Measurements from ENCODE around the gene VSTM2B. TPM values are rescaled to one million over a fixed set of nuclear protein-coding genes. Genes with fewer than 3 reads are reported as not detected.

VSTM2B gene
- total RNA-seq, 1 experiment from 2014 or later: not detected

- POLR2A ChIA-PET: no interaction called here
- peaks cover 2% of the 10 kb centered on the region for H3K27me3 Mint-ChIP-seq (ENCODE audit: insufficient read depth, unreplicated experiment)
- no peaks in the 10 kb centered on the region for H3K36me3 ChIP-seq (ENCODE audit: control insufficient read depth, insufficient read depth, low read length)
Observed at GRCh38 chr19:29478578-29479565, 46.9 kb upstream of the VSTM2B start.

GRCh38 chr19:29479941-29480340, 45.9 kb upstream of the VSTM2B start:
- Histone ChIP-seq H3K4me1 (no peaks in the 10 kb centered on the region), H3K27me3 (replicated peaks; ENCODE audit: control insufficient read depth, insufficient read depth, low read length) (no peaks in the 10 kb centered on the region), H3K4me3 (ENCODE audit: low read depth, low read length) (no peak overlapping the region), H3K36me3 (ENCODE audit: control insufficient read depth, insufficient read depth, low read length) (no peaks in the 10 kb centered on the region), H3K9me3 (no peaks in the 10 kb centered on the region)
- CTCF ChIA-PET: no interaction called here
- Mint-ChIP-seq H3K36me3 (ENCODE audit: insufficient read depth, unreplicated experiment) (no peaks in the 10 kb centered on the region), H3K9me3 (ENCODE audit: unreplicated experiment) (peaks cover 25% of the 10 kb centered on the region), H3K4me3 (ENCODE audit: unreplicated experiment) (no peak overlapping the region), H3K27ac (ENCODE audit: unreplicated experiment) (no peak overlapping the region), H3K27me3 (ENCODE audit: insufficient read depth, unreplicated experiment) (peaks cover 1% of the 10 kb centered on the region), H3K4me1 (ENCODE audit: low read depth, unreplicated experiment) (no peaks in the 10 kb centered on the region)
- no TSS peak for BruUV-seq (replicated peaks)
- POLR2A ChIA-PET: no interaction called here
- intact Hi-C loops (cut with micrococcal nuclease; ENCODE audit: unreplicated experiment): no loop called here
- no peak for TF ChIP-seq CTCF (IDR thresholded peaks at IDR 0.05; ENCODE audit: insufficient read depth in 1 of 2, low read depth in 1 of 2, low read length in 1 of 2, severe bottlenecking in 1 of 2, unreplicated experiment in 1 of 2)
- DNase-seq: no peak

More at GRCh38 chr19:29478578-29479565, 46.9 kb upstream of the VSTM2B start:
- no peak overlapping the region for H3K4me3 Mint-ChIP-seq (ENCODE audit: unreplicated experiment)
- Histone ChIP-seq H3K4me1 (no peaks in the 10 kb centered on the region), H3K9me3 (no peaks in the 10 kb centered on the region), H3K27me3 (replicated peaks; ENCODE audit: control insufficient read depth, insufficient read depth, low read length) (no peaks in the 10 kb centered on the region), H3K4me3 (ENCODE audit: low read depth, low read length) (no peak overlapping the region)
- peaks cover 25% of the 10 kb centered on the region for H3K9me3 Mint-ChIP-seq (ENCODE audit: unreplicated experiment)
- peak in 1 of 2 experiments; percentile 10 for DNase-seq
- no peaks in the 10 kb centered on the region for H3K4me1 Mint-ChIP-seq (ENCODE audit: low read depth, unreplicated experiment)
- CTCF ChIA-PET: interaction anchor here (0.6 to 1.0 kb wide), 2 partner anchors 11 to 25 kb away, joined by 3 read pairs; no protein-coding TSS in a partner anchor
- intact Hi-C loops (cut with micrococcal nuclease; ENCODE audit: unreplicated experiment): no loop called here
- BruUV-seq (replicated peaks): no TSS peak
- no peaks in the 10 kb centered on the region for H3K36me3 Mint-ChIP-seq (ENCODE audit: insufficient read depth, unreplicated experiment)
- no peak overlapping the region for H3K27ac Mint-ChIP-seq (ENCODE audit: unreplicated experiment)
- peak in 1 of 2 experiments; percentile 39 for TF ChIP-seq CTCF (IDR thresholded peaks at IDR 0.05; ENCODE audit: insufficient read depth in 1 of 2, low read depth in 1 of 2, low read length in 1 of 2, severe bottlenecking in 1 of 2, unreplicated experiment in 1 of 2)

- no peak for TF ChIP-seq CTCF (IDR thresholded peaks at IDR 0.05; ENCODE audit: insufficient read depth in 1 of 2, low read depth in 1 of 2, low read length in 1 of 2, severe bottlenecking in 1 of 2, unreplicated experiment in 1 of 2)
- no peak for DNase-seq
- intact Hi-C loops (cut with micrococcal nuclease; ENCODE audit: unreplicated experiment): no loop called here
- Mint-ChIP-seq H3K27me3 (ENCODE audit: insufficient read depth, unreplicated experiment) (no peaks in the 10 kb centered on the region), H3K36me3 (ENCODE audit: insufficient read depth, unreplicated experiment) (no peaks in the 10 kb centered on the region), H3K4me3 (ENCODE audit: unreplicated experiment) (no peak overlapping the region), H3K4me1 (ENCODE audit: low read depth, unreplicated experiment) (no peaks in the 10 kb centered on the region), H3K9me3 (ENCODE audit: unreplicated experiment) (peaks cover 25% of the 10 kb centered on the region), H3K27ac (ENCODE audit: unreplicated experiment) (no peak overlapping the region)
- H3K36me3 ChIP-seq (ENCODE audit: control insufficient read depth, insufficient read depth, low read length): no peaks in the 10 kb centered on the region
- no peak overlapping the region for H3K4me3 ChIP-seq (ENCODE audit: low read depth, low read length)
- H3K27me3 ChIP-seq (replicated peaks; ENCODE audit: control insufficient read depth, insufficient read depth, low read length): no peaks in the 10 kb centered on the region
- BruUV-seq (replicated peaks): no TSS peak
- no peaks in the 10 kb centered on the region for H3K4me1 ChIP-seq
- H3K9me3 ChIP-seq: no peaks in the 10 kb centered on the region
- ChIA-PET POLR2A (no interaction called here), CTCF (no interaction called here)
Observed at GRCh38 chr19:29480507-29480906, 45.3 kb upstream of the VSTM2B start.

Data from Caco-2 (cell line).